ENCODE measurements around the gene NFE2L2.
"Not testable (repeated sequence)": the region's sequence is repeated elsewhere in the genome, so short reads cannot be mapped to it uniquely, and the experiment has no call there.

NFE2L2 gene

DNA sequence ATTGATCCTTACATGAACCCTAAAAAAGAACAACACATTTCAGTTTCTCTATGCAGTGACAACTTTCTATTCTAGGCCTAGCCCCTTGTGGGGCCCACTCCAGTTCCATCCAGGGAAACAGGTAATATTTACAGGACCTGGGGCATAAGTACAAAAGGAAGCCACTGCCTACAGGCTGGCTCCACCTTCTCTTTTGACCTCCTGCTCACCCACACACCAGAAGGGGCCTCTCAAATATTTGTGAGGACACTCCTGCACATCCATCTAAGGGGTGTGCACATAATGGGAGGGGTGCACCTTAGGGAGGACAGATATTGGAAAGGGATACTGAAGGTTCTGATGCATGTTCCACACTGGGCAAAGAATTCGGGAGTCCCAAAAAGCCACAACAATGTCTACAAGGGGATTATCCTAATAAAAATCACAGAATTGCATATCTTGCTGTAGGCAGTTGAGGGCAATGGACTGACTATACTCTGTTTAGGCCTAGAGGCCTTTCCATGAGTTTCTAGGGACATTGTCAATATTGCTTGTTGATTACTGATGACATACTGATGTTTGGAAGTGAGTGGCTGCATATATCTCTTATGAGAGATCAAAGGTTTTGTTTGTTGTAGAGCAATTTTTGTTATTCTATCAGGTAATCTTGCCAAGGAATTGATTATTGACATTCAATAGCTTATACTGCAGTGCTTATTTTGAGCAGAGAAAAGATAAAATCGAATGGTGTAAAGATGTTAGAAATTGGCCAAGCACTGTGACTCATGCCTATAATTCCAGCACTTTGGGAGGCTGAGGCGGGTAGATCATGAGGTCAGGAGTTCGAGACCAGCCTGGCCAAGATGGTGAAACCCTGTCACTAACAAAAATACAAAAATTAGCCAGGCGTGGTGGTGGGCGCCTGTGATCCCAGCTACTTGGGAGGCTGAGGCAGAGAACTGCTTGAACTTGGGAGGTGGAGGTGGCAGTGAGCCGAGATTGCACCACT, 75.8 kb downstream of the NFE2L2 start:
- DNase-seq: no peak

DNA sequence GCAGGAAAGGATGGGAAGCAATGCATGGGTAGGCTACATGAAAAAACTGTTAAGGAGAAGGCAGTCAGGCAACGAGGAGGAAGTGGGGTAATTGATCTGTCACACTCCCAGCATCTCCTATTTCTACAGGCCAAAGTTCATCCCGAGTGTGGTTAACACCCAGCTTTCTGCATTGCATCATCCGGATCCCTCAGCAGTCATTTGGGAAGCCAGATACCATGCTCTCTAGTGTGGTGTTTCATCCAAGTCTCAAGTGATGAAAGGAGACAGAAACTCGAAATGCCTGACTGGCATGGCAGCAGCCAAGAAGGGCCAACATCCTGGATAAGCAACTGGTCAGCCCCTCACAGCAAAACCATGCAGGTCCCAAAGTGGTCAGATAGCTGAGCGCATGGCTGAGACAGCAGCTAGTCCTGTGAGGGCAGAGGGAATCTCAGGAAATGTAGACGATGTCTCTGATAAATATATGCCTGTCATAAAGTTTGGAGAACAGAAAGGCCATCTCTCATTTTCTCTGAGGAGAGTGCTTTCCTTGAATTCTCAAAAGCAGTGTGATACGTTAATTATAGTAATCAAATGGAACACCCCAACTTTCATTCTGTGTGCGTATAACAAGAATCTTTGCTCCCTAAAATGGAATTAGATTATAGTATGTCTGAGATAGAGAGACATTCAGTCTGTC, 76.8 kb downstream of the NFE2L2 start:
- DNase-seq: no peak

DNA sequence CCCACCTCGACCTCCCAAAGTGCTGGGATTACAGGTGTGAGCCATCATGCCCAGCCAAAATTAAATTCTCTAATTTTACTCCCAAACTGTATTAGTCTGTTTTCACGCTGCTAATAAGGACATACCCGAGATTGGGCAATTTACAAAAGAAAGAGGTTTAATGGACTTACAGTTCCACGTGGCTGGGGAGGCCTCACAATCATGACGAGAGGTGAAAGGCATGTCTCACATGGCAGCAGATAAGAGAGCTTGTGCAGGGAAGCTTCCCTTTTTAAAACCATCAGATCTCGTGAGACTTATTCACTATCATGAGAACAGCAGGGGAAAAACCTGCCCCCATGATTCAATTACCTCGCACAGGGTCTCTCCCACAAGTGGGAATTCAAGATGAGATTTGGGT, 78.5 kb downstream of the NFE2L2 start:
- DNase-seq: not testable (repeated sequence)

DNA sequence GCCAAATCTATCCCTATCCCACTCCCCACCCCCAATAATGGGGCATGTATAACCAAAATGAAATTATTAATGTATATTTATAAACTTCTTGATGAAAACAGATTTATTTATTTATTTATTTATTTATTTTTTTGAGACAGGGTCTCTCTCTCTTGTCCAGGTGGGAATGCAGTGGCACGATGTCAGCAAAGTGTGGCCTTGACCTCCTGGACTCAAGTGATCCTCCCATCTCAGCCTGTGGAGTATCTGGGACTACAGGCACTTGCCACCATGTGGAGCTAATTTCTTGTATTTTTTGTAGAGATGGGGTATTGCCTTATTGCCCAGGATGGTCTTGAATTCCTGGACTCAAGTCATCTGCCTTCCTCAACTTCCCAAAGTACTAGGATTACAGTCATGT, 79.9 kb downstream of the NFE2L2 start:
- no peak for DNase-seq

GRCh38 chr2:177183860-177184259, 80.7 kb downstream of the NFE2L2 start:
- DNase-seq: no peak
